GM12872 (cell line): Measurements from ENCODE around the gene MDFI.

Experiments
- CTCF ChIP-seq: IDR thresholded peaks from 3 replicates; pipeline ENCODE4 v1.5.1; 2011; ENCODE audit warnings: low read depth, mild to moderate bottlenecking, low read length, moderate library complexity; ENCODE audit not compliant: insufficient read depth

Gene MDFI

GRCh38 chr6:41604006-41604405, 34.3 kb upstream of the MDFI start:
- no peak for TF ChIP-seq CTCF

GRCh38 chr6:41605649-41606048, 32.6 kb upstream of the MDFI start:
- TF ChIP-seq CTCF: no peak

GRCh38 chr6:41607036-41607435, 31.2 kb upstream of the MDFI start:
- no peak for TF ChIP-seq CTCF

- no peak for TF ChIP-seq CTCF
These were observed 30.5 kb upstream of the MDFI start for GRCh38 chr6:41607736-41608135.

- no peak for TF ChIP-seq CTCF
These were observed 29.7 kb upstream of the MDFI start for GRCh38 chr6:41608443-41609151.

- no peak for TF ChIP-seq CTCF
These were observed 23.6 kb upstream of the MDFI start for GRCh38 chr6:41614715-41615114.

GRCh38 chr6:41615311-41615710, 23.0 kb upstream of the MDFI start:
- no peak for TF ChIP-seq CTCF
